GM23338 (cell line): ENCODE measurements around the gene NFIA.

Source experiments
- CREB1 ChIP-seq: fragments of 250-450 bp; sonication (Bioruptor Pico); IDR thresholded peaks from 2 replicates; pipeline ENCODE4 v1.5.0; 2020; ENCODE audit warnings: low read depth, mild to moderate bottlenecking, moderate library complexity
- EZH2 ChIP-seq: fragments of 200-600 bp; sonication (generic); IDR thresholded peaks from one replicate; pipeline ENCODE4 v1.8.0; 2017; ENCODE audit warnings: antibody characterized with exemption, mild to moderate bottlenecking, low read depth; ENCODE audit not compliant: unreplicated experiment
- EZH2phosphoT487 ChIP-seq: fragments of 200-600 bp; sonication (generic); IDR thresholded peaks from one replicate; pipeline ENCODE4 v1.8.1; 2018; ENCODE audit warnings: antibody characterized with exemption; ENCODE audit not compliant: unreplicated experiment
- JUNB ChIP-seq: IDR thresholded peaks from one replicate; pipeline ENCODE4 v1.6.1; 2016; ENCODE audit warnings: antibody characterized with exemption; ENCODE audit not compliant: unreplicated experiment
- NANOG ChIP-seq: IDR thresholded peaks from 2 replicates; pipeline ENCODE4 v1.6.1; 2016; ENCODE audit warnings: antibody characterized with exemption, borderline replicate concordance
- POLR2AphosphoS5 ChIP-seq: IDR thresholded peaks from 2 replicates; pipeline ENCODE4 v1.6.1; 2016; ENCODE audit warnings: antibody characterized with exemption, low read depth
- TF ChIP-seq, protein P1 (sequence below), 2 experiments: fragments of 200-600 bp in 1 of 2; sonication (generic) in 1 of 2; conservative IDR thresholded peaks; 2 replicates each; pipeline versions ENCODE4 v1.5.1 to v1.6.1; 2016 to 2017; ENCODE audit warnings: antibody characterized with exemption in 2 of 2, low read depth in 2 of 2, mild to moderate bottlenecking in 2 of 2, moderate library complexity in 1 of 2
- TF ChIP-seq, protein P2 (sequence below): IDR thresholded peaks from one replicate; pipeline ENCODE4 v1.6.1; 2018; ENCODE audit warnings: antibody characterized with exemption; ENCODE audit not compliant: unreplicated experiment
- TF ChIP-seq, protein P3 (sequence below): fragments of 250-450 bp; sonication (Bioruptor Pico); IDR thresholded peaks from 2 replicates; pipeline ENCODE4 v1.5.0; 2020; ENCODE audit warnings: mild to moderate bottlenecking, moderate library complexity

DNA sequence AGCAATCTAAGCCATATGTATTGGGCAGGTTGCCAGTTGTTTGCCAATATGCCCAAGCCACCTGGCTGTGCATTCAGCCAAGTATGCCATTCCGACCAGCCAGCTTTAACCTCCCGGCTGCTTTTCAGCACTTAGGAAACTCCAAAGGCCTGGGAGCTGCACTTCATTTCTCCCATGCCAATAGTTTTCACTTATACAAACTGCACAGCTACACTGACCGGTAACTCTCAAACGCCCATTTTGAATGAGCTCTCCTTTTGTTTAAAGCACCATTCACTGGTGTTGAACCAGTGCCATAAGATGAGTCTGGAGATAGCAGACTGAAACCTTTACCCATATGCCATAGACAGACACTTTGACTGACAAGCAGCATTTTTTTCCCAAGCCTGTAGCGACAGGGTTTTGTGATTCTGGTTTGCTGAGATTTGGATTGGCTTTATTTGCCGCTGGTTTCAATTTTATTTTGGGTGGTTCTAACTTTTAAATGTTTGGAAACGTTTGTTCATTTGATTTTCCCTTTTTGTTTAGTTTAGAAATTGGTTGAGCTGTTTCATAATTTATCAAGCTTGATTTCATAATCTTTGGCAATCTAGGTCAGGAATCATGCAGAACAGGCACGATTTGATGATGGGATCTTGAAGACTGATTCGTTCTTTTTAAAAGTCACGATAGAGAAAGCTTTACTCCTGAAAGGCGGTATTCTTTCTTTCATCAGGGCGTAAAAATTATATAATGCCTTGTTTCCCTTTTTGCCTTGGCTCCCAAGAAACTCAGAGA, 144.6 kb downstream of the NFIA start:
- TF ChIP-seq, protein P1, sequence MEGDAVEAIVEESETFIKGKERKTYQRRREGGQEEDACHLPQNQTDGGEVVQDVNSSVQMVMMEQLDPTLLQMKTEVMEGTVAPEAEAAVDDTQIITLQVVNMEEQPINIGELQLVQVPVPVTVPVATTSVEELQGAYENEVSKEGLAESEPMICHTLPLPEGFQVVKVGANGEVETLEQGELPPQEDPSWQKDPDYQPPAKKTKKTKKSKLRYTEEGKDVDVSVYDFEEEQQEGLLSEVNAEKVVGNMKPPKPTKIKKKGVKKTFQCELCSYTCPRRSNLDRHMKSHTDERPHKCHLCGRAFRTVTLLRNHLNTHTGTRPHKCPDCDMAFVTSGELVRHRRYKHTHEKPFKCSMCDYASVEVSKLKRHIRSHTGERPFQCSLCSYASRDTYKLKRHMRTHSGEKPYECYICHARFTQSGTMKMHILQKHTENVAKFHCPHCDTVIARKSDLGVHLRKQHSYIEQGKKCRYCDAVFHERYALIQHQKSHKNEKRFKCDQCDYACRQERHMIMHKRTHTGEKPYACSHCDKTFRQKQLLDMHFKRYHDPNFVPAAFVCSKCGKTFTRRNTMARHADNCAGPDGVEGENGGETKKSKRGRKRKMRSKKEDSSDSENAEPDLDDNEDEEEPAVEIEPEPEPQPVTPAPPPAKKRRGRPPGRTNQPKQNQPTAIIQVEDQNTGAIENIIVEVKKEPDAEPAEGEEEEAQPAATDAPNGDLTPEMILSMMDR (conservative IDR thresholded peaks at IDR 0.05; ENCODE audit: low read depth in 2 of 2): no peak
- TF ChIP-seq POLR2AphosphoS5 (no peak), CREB1 (no peak), EZH2phosphoT487 (no peak), JUNB (no peak), EZH2 (no peak), NANOG (no peak)
- TF ChIP-seq, protein P2, sequence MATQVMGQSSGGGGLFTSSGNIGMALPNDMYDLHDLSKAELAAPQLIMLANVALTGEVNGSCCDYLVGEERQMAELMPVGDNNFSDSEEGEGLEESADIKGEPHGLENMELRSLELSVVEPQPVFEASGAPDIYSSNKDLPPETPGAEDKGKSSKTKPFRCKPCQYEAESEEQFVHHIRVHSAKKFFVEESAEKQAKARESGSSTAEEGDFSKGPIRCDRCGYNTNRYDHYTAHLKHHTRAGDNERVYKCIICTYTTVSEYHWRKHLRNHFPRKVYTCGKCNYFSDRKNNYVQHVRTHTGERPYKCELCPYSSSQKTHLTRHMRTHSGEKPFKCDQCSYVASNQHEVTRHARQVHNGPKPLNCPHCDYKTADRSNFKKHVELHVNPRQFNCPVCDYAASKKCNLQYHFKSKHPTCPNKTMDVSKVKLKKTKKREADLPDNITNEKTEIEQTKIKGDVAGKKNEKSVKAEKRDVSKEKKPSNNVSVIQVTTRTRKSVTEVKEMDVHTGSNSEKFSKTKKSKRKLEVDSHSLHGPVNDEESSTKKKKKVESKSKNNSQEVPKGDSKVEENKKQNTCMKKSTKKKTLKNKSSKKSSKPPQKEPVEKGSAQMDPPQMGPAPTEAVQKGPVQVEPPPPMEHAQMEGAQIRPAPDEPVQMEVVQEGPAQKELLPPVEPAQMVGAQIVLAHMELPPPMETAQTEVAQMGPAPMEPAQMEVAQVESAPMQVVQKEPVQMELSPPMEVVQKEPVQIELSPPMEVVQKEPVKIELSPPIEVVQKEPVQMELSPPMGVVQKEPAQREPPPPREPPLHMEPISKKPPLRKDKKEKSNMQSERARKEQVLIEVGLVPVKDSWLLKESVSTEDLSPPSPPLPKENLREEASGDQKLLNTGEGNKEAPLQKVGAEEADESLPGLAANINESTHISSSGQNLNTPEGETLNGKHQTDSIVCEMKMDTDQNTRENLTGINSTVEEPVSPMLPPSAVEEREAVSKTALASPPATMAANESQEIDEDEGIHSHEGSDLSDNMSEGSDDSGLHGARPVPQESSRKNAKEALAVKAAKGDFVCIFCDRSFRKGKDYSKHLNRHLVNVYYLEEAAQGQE: no peak
- TF ChIP-seq, protein P3, sequence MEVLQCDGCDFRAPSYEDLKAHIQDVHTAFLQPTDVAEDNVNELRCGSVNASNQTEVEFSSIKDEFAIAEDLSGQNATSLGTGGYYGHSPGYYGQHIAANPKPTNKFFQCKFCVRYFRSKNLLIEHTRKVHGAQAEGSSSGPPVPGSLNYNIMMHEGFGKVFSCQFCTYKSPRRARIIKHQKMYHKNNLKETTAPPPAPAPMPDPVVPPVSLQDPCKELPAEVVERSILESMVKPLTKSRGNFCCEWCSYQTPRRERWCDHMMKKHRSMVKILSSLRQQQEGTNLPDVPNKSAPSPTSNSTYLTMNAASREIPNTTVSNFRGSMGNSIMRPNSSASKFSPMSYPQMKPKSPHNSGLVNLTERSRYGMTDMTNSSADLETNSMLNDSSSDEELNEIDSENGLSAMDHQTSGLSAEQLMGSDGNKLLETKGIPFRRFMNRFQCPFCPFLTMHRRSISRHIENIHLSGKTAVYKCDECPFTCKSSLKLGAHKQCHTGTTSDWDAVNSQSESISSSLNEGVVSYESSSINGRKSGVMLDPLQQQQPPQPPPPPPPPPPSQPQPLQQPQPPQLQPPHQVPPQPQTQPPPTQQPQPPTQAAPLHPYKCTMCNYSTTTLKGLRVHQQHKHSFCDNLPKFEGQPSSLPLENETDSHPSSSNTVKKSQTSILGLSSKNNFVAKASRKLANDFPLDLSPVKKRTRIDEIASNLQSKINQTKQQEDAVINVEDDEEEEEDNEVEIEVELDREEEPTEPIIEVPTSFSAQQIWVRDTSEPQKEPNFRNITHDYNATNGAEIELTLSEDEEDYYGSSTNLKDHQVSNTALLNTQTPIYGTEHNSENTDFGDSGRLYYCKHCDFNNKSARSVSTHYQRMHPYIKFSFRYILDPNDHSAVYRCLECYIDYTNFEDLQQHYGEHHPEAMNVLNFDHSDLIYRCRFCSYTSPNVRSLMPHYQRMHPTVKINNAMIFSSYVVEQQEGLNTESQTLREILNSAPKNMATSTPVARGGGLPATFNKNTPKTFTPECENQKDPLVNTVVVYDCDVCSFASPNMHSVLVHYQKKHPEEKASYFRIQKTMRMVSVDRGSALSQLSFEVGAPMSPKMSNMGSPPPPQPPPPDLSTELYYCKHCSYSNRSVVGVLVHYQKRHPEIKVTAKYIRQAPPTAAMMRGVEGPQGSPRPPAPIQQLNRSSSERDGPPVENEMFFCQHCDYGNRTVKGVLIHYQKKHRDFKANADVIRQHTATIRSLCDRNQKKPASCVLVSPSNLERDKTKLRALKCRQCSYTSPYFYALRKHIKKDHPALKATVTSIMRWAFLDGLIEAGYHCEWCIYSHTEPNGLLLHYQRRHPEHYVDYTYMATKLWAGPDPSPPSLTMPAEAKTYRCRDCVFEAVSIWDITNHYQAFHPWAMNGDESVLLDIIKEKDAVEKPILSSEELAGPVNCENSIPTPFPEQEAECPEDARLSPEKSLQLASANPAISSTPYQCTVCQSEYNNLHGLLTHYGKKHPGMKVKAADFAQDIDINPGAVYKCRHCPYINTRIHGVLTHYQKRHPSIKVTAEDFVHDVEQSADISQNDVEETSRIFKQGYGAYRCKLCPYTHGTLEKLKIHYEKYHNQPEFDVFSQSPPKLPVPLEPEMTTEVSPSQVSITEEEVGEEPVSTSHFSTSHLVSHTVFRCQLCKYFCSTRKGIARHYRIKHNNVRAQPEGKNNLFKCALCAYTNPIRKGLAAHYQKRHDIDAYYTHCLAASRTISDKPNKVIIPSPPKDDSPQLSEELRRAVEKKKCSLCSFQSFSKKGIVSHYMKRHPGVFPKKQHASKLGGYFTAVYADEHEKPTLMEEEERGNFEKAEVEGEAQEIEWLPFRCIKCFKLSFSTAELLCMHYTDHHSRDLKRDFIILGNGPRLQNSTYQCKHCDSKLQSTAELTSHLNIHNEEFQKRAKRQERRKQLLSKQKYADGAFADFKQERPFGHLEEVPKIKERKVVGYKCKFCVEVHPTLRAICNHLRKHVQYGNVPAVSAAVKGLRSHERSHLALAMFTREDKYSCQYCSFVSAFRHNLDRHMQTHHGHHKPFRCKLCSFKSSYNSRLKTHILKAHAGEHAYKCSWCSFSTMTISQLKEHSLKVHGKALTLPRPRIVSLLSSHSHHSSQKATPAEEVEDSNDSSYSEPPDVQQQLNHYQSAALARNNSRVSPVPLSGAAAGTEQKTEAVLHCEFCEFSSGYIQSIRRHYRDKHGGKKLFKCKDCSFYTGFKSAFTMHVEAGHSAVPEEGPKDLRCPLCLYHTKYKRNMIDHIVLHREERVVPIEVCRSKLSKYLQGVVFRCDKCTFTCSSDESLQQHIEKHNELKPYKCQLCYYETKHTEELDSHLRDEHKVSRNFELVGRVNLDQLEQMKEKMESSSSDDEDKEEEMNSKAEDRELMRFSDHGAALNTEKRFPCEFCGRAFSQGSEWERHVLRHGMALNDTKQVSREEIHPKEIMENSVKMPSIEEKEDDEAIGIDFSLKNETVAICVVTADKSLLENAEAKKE (CRISPR knock-in tag): no peak
